SK-MEL-5 (cell line): ENCODE measurements around the gene MAST4. TPM values are rescaled to one million over a fixed set of nuclear protein-coding genes. Genes with fewer than 3 reads are reported as not detected.

ENCODE experiments used
- DNase-seq: peaks from one replicate; pipeline ENCODE4 v3.0.0-alpha.2; 2016; ENCODE audit warnings: low read depth, low spot score
- in situ Hi-C: cut with HindIII; loops from 2 replicates; pipeline ENCODE4 v1.10.0; 2016; ENCODE audit warnings: low sequenced_read_pairs, high pct_unique_total_duplicates, low pct_unique_long_range_greater_than_20kb
- total RNA-seq: library from RNA; depleted of rRNA; stranded (reverse); fragments of >200 nt; shearing (Covaris generic); gene quantifications from 2 replicates; pipeline ENCODE4 v1.2.3, GENCODE V29; 2014

The MAST4 gene
- total RNA-seq, 1 experiment from 2014 or later: 1.6 TPM

DNA sequence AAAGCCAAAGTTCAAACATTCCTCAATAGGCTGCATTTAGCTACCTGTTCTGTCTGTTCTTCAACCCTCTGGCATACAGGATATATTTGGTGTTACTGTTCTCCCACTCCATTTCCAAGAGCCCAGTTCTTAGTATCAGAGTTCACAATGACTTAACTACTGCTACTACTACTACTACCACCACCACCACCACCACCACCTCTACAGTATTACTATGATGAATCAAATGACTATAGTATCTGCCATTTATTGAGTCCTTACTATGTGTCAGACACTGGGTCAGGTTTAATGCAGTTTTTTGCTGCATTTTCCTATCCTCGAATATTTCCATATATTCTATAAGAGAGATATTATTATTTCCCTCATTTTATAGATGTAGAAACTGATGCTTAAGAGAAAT, 601.3 kb downstream of the MAST4 start:
- no peak for DNase-seq
- in situ Hi-C loops: no loop called here

GRCh38 chr5:67198917-67199316, 602.7 kb downstream of the MAST4 start:
- in situ Hi-C loops: no loop called here

GRCh38 chr5:67199859-67200258, 603.7 kb downstream of the MAST4 start:
- no peak for DNase-seq
- in situ Hi-C loops: no loop called here

More at GRCh38 chr5:67198917-67199316, 602.7 kb downstream of the MAST4 start:
- DNase-seq: no peak

- in situ Hi-C loops: no loop called here
- no peak for DNase-seq
Observed at GRCh38 chr5:67200809-67201562, 604.8 kb downstream of the MAST4 start.

DNA sequence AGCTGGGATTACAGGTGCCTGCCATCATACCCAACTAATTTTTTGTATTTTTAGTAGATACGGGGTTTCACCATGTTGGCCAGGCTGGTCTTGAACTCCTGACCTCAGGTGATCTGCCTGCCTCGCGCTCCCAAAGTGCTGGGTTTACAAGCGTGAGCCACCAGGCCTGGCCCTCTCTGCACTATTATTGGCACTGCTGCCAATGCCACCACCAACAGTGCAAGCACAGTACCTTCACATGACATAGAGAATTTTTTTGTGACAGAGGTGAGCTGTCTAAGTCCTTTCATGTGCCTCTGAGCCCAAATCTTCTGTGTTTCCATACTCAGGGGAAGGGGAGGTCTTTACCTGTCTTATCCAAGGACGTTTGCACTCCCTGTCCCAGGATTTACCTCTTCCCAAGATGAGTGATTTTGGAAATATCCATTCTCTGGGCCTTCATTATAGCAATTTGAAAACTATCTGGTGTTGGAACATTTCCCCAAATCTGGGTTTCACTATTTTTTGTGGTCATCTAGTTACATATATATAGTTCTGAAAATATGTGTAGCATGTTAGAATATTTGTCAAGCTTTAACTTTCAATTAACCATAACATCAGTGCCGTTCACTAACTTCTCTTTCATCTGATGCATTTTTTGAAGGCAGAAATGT, 605.8 kb downstream of the MAST4 start:
- in situ Hi-C loops: no loop called here
- no peak for DNase-seq

DNA sequence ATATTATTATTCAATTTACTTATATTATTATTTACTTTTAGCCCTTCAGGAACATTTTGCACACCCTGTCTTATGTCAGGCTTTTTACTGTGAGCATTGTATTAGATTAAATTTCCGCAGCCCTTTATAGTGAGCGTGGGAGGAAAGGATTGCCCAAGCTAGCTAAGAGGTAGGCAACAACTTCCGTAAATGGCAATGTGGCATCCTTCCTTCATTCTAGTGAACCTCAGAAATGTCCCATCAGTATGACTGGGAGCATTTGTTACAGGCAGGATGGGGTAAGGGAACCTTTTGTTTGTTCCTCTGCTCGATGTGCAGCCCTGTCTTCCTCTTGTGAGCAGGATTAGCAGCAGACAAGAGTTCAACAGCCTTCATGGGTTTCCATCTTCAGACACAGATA, 606.6 kb downstream of the MAST4 start:
- no peak for DNase-seq
- in situ Hi-C loops: no loop called here

- no peak for DNase-seq
- in situ Hi-C loops: no loop called here
Observed at GRCh38 chr5:67203701-67204074, 607.5 kb downstream of the MAST4 start.

DNA sequence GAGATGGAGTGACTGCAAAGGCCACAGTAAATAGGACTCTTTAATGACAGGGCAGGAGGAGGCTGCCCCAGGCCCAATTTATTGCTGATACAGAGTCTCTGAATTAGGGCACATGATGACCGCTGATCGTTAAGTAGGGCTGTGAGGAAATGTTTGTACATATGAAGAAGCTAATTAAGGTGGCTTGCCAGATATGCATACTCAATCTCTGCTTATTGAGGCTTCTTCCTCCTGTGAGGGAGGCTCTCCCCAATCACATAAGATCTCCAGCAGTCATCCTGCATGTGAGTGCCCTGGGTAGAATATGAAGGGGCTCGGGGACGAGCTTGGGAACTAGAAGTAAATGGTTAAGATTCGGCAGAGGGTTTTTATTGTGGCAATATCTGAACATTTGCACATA, 608.6 kb downstream of the MAST4 start:
- in situ Hi-C loops: no loop called here
- DNase-seq: no peak

DNA sequence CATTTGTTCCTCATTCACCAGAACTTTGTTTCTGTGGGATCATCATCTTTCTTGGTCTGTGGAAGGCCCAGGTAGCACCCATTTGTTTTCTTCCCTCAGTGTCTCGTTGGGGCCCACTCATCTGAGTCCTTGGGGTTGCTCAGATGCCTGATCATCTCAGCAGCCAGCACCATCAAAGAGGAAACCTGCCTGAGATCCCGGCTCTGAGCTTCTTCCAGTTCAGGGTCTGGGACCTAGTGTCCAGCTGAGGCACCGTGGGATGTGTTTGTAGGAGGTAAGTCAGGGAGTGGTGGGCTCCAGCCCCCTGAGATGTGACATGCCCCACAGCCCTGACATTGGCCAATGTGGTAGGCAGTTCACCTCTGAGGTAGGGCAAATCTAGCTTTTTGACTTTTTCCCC, 609.8 kb downstream of the MAST4 start:
- no peak for DNase-seq
- in situ Hi-C loops: no loop called here

GRCh38 chr5:67206461-67206860, 610.3 kb downstream of the MAST4 start:
- in situ Hi-C loops: no loop called here
- DNase-seq: no peak

DNA sequence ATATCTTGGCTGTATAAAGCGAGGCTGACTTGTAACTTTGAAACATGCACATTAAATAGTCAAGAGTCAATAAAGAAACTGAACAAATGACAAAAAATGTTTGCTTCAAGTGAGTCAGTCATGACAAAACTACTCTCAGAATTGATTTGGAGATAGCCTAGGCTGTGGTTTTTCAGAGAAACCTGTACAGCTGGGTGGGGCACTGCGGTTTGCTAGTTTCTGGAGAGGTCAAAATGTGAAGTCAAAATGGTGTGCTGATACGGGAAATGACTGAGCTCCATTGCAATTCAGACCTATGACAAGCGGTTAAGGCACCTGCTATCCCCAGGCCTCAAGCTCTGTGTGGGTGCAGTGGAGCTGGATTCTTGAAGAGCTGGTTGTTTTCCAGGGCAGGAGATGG, 610.7 kb downstream of the MAST4 start:
- no peak for DNase-seq
- in situ Hi-C loops: no loop called here

DNA sequence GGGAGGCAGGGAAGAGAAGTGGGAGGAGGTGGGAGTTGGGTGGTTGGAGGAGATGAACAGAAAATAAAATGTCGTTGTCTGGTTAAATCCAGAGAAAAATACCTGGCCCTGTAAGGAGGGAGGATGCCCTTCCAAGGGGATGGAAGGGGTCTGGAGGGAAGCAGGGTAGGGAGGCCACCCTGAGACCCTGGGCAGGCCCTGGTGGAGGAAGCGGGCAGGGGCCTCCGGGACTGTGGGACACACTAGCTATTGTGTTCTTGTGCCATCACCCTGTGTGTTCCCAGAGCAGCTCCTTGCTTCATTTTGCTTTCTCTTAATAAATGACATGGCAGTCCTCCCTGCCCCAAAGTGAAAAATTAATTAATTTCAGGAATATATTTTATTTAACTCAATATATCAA, 612.2 kb downstream of the MAST4 start:
- in situ Hi-C loops: no loop called here
- DNase-seq: no peak

- in situ Hi-C loops: no loop called here
- peak; percentile 78 for DNase-seq
Observed at GRCh38 chr5:67209141-67209771, 613.1 kb downstream of the MAST4 start.

GRCh38 chr5:67211926-67212325, 615.7 kb downstream of the MAST4 start:
- in situ Hi-C loops: no loop called here
- peak; percentile 42 for DNase-seq

DNA sequence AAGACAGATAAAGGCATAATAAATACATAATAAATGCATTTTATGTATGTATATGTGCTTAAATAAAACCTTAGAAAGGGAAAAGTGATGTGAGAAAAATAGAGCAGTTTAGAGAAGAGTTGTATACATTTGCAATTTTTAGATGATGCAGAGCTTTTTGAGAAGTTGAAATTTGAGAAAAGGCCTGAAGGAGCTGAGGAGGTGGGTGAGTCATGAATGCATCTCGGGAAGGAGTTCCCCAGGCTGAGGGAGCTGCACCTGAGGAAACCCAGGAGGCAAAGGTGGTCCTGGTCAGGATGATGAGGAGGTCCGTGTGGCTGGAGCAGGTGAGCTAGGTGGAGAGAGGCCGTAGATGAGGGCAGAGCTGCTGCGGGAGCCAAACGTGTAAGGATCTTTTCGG, 617.8 kb downstream of the MAST4 start:
- in situ Hi-C loops: no loop called here
- DNase-seq: no peak

- DNase-seq: no peak
- in situ Hi-C loops: no loop called here
Observed at GRCh38 chr5:67214707-67215447, 618.7 kb downstream of the MAST4 start.

DNA sequence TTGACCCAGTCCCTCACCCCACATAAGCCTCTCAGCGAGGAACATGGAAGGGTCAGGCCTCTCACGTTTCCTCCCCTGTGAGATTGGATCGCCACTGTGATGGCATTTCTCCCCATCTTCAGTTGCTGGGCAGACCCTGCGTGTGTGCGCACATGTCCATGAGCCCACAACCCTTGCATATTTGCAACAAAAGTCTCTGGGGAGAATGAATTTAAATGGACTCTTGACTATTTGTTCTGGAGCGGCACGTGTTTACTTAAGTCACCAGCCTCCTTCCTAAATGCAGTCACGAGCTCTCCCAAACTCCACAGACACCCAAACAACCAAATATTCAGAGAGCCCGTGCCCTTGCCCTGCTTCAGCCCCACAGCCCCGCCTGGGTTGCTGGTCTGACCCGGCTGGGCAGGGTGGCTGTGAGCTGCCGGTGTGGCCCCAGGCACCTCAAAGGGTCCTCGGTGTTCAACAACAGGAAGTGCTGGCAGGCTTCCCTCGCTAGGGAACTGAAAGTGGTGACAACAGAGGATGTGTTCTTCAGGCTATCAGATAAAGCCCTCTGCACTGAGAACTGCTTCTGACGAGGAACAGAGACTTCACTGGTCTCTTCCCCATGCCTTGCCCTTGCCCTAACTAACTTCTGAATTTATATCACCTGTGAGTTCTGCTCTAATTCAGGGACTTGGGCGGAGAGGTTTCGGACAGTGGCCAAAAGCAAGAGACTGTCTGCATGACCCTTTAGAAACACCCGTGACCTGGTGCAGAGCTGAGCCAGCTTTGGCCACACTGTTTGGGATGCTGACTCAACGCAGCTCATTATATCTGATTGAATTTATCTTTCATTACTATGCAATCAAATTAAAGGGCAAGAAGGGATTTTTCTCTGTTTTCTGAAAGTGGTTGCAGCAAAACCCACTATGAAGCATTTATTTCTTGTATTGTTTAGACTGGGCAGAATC, 619.6 kb downstream of the MAST4 start:
- DNase-seq: peak; percentile 44
- in situ Hi-C loops: no loop called here
